Esophagus squamous epithelium (tissue), 4 donors: Measurements from ENCODE around the gene FAM187B.

Experiments
- POLR2A ChIP-seq, 4 donors: fragments of 450-650 bp; IDR thresholded peaks; one replicate each; pipeline ENCODE4 v1.6.1; 2017; ENCODE audit warnings: antibody characterized with exemption in 4 of 4, mild to moderate bottlenecking in 4 of 4, moderate library complexity in 3 of 4
- TF ChIP-seq, protein P1 (sequence below), 6 experiments: fragments of 450-650 bp in 4 of 6; fragments of 200-600 bp in 2 of 6; sonication (generic) in 2 of 6; IDR thresholded peaks; one replicate each; pipeline ENCODE4 v1.5.1; 2016 to 2019; ENCODE audit warnings: antibody characterized with exemption in 6 of 6, mild to moderate bottlenecking in 4 of 6, moderate library complexity in 4 of 6

DNA sequence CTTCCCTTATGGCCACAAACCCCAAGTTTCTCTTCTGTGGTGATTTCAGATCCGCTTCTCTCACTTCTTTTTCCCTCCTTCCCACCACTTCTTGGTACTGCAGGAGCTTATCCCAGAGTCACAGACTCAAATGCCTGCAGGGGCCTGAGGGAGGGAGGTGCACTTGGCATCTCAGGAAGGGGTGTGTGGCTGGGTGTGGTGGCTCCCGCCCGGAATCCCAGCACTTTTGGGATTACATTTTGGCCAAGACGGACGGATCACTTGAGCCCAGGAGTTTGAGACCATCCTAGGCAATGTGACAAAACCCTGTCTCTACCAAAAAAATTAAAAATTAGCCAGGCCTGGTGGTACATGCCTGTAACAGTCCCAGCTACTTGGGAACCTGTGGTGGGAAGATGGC is 45.8 kb upstream of the FAM187B start:
- TF ChIP-seq, protein P1, sequence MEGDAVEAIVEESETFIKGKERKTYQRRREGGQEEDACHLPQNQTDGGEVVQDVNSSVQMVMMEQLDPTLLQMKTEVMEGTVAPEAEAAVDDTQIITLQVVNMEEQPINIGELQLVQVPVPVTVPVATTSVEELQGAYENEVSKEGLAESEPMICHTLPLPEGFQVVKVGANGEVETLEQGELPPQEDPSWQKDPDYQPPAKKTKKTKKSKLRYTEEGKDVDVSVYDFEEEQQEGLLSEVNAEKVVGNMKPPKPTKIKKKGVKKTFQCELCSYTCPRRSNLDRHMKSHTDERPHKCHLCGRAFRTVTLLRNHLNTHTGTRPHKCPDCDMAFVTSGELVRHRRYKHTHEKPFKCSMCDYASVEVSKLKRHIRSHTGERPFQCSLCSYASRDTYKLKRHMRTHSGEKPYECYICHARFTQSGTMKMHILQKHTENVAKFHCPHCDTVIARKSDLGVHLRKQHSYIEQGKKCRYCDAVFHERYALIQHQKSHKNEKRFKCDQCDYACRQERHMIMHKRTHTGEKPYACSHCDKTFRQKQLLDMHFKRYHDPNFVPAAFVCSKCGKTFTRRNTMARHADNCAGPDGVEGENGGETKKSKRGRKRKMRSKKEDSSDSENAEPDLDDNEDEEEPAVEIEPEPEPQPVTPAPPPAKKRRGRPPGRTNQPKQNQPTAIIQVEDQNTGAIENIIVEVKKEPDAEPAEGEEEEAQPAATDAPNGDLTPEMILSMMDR (IDR thresholded peaks at IDR 0.05) = no peak
- TF ChIP-seq POLR2A (IDR thresholded peaks at IDR 0.05) = no peak
